GM18498 (cell line): Measurements from ENCODE around the gene OXNAD1.

Source experiments
- ATAC-seq: cut with Tn5 transposase; IDR thresholded peaks from one replicate; pipeline ENCODE4 v1.9.1; 2021; ENCODE audit warnings: mild to moderate bottlenecking, moderate library complexity; ENCODE audit not compliant: unreplicated experiment

The OXNAD1 gene

GRCh38 chr3:16245609-16246008 lies 19.4 kb upstream of the OXNAD1 start:
- ATAC-seq, result no peak

- peak; percentile 80 for ATAC-seq
Measured at GRCh38 chr3:16247282-16248061, 17.5 kb upstream of the OXNAD1 start.

GRCh38 chr3:16248556-16248955 lies 16.5 kb upstream of the OXNAD1 start:
- no peak for ATAC-seq

- ATAC-seq, result no peak
Measured at GRCh38 chr3:16249336-16249735, 15.7 kb upstream of the OXNAD1 start.

GRCh38 chr3:16249886-16250285 lies 15.1 kb upstream of the OXNAD1 start:
- ATAC-seq, result no peak

GRCh38 chr3:16251316-16252085 lies 13.5 kb upstream of the OXNAD1 start:
- ATAC-seq, result no peak

GRCh38 chr3:16252243-16252978 lies 12.6 kb upstream of the OXNAD1 start:
- ATAC-seq, result peak; percentile 45

- no peak for ATAC-seq
Measured at GRCh38 chr3:16252988-16253387, 12.0 kb upstream of the OXNAD1 start.

- ATAC-seq, result no peak
Measured at GRCh38 chr3:16253601-16254000, 11.4 kb upstream of the OXNAD1 start.

- no peak for ATAC-seq
Measured at GRCh38 chr3:16254916-16255315, 10.1 kb upstream of the OXNAD1 start.

GRCh38 chr3:16255326-16255725 lies 9.7 kb upstream of the OXNAD1 start:
- no peak for ATAC-seq

- no peak for ATAC-seq
Measured at GRCh38 chr3:16255726-16256125, 9.3 kb upstream of the OXNAD1 start.

- no peak for ATAC-seq
Measured at GRCh38 chr3:16257309-16257708, 7.7 kb upstream of the OXNAD1 start.

GRCh38 chr3:16258177-16258576 lies 6.8 kb upstream of the OXNAD1 start:
- ATAC-seq, result no peak

- ATAC-seq, result no peak
Measured at GRCh38 chr3:16258866-16259265, 6.1 kb upstream of the OXNAD1 start.

GRCh38 chr3:16260046-16260445 lies 5.0 kb upstream of the OXNAD1 start:
- no peak for ATAC-seq

GRCh38 chr3:16262174-16262573 lies 2.8 kb upstream of the OXNAD1 start:
- no peak for ATAC-seq

- ATAC-seq, result no peak
Measured at GRCh38 chr3:16264174-16264707, 771 bp upstream of the OXNAD1 start.

GRCh38 chr3:16265455-16265786 lies 409 bp downstream of the OXNAD1 start:
- no peak for ATAC-seq

- no peak for ATAC-seq
Measured at GRCh38 chr3:16266714-16267113, 1.7 kb downstream of the OXNAD1 start.

- ATAC-seq, result no peak
Measured at GRCh38 chr3:16270855-16271254, 5.8 kb downstream of the OXNAD1 start.
